Measurements from ENCODE around the gene PARP15.

DNA sequence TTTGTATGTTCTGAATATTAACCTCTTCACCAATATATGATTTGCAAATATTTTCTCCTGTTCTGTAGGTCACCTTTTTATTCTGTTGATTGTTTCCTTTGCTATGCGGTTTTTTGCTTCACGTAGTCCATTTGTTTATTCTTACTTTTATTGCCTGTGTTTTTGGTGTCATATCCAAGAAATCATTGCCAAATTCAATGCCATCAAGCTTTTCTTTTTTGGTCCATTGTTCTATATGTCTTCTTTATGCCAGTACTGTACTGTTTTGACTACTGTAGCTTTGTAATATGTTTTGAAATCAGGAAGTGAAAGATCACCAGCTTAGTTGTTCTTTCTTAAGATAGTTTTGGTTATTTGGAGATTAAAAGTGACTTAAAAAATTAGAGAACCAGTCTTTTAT, 4.2 kb downstream of the PARP15 start:
- TF ChIP-seq, protein P1, sequence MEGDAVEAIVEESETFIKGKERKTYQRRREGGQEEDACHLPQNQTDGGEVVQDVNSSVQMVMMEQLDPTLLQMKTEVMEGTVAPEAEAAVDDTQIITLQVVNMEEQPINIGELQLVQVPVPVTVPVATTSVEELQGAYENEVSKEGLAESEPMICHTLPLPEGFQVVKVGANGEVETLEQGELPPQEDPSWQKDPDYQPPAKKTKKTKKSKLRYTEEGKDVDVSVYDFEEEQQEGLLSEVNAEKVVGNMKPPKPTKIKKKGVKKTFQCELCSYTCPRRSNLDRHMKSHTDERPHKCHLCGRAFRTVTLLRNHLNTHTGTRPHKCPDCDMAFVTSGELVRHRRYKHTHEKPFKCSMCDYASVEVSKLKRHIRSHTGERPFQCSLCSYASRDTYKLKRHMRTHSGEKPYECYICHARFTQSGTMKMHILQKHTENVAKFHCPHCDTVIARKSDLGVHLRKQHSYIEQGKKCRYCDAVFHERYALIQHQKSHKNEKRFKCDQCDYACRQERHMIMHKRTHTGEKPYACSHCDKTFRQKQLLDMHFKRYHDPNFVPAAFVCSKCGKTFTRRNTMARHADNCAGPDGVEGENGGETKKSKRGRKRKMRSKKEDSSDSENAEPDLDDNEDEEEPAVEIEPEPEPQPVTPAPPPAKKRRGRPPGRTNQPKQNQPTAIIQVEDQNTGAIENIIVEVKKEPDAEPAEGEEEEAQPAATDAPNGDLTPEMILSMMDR (IDR thresholded peaks at IDR 0.05 in 2 of 3, conservative IDR thresholded peaks at IDR 0.05 in 1 of 3; ENCODE audit: borderline replicate concordance in 1 of 3, insufficient read depth in 1 of 3, low read depth in 2 of 3, low read length in 2 of 3), result no peak
- TF ChIP-seq JUND (IDR thresholded peaks at IDR 0.05) (no peak), POLR2A (IDR thresholded peaks at IDR 0.05; ENCODE audit: borderline replicate concordance, extremely low read depth, insufficient read depth, insufficient read length) (no peak), SRF (IDR thresholded peaks at IDR 0.05; ENCODE audit: low read depth) (no peak), TCF7L2 (IDR thresholded peaks at IDR 0.05; ENCODE audit: borderline replicate concordance, extremely low read depth, insufficient read depth, insufficient read length) (no peak), ZFX (IDR thresholded peaks at IDR 0.05) (no peak)
